RWPE1 (cell line): ENCODE measurements around the gene RXRB.

Source experiments
- CTCF ChIA-PET: fragments of 350-600 bp; sonication (Branson Sonifier 250); formaldehyde crosslinking; extraction: SDS; loops from one replicate; lab custom pipeline; 2021; lab: Yijun Ruan, JAX
- POLR2A ChIA-PET: fragments of 400-600 bp; formaldehyde crosslinking; extraction: SDS; loops from one replicate; lab custom pipeline; 2020; ENCODE audit warnings: antibody characterized with exemption; ENCODE audit not compliant: low non-redundant PET; lab: Yijun Ruan, JAX
- DNase-seq: peaks from one replicate; pipeline ENCODE4 v3.0.0; 2012; ENCODE audit warnings: low spot score
- H3K27ac ChIP-seq: fragments of 450-650 bp; 2 replicates; pipeline ENCODE4 v1.5.1; 2017
- CTCF ChIP-seq: fragments of 450-650 bp; conservative IDR thresholded peaks from 2 replicates; pipeline ENCODE4 v1.5.1; 2017; ENCODE audit warnings: low read depth, mild to moderate bottlenecking

Gene RXRB

GRCh38 chr6:33198853-33199436 lies 1.5 kb downstream of the RXRB start:
- CTCF ChIA-PET, result no interaction called here
- peak overlapping the region; percentile 94 for H3K27ac ChIP-seq
- POLR2A ChIA-PET, result no interaction called here
- DNase-seq, result no peak
- TF ChIP-seq CTCF, result no peak

GRCh38 chr6:33198159-33198852 lies 2.2 kb downstream of the RXRB start:
- ChIA-PET POLR2A (interaction anchor here (0.8 kb wide), 1 partner anchor 50 kb away, joined by 3 read pairs; no protein-coding TSS in a partner anchor), CTCF (interaction anchor here (0.6 to 1.4 kb wide), 5 partner anchors 9 to 133 kb away, joined by 3 to 7 read pairs (median 4); no protein-coding TSS in a partner anchor)
- TF ChIP-seq CTCF, result no peak
- peak overlapping the region; percentile 94 for H3K27ac ChIP-seq
- DNase-seq, result no peak

- ChIA-PET CTCF (interaction anchor here (0.5 to 1.4 kb wide), 9 partner anchors 10 to 874 kb away, joined by 3 to 7 read pairs (median 4); no protein-coding TSS in a partner anchor), POLR2A (interaction anchor here (0.8 kb wide), 1 partner anchor 51 kb away, joined by 3 read pairs; no protein-coding TSS in a partner anchor)
- DNase-seq, result peak; percentile 46
- TF ChIP-seq CTCF, result peak; percentile 69
- peak overlapping the region; percentile 94 for H3K27ac ChIP-seq
These were observed 2.9 kb downstream of the RXRB start for GRCh38 chr6:33197431-33198048.

- ChIA-PET CTCF (no interaction called here), POLR2A (interaction anchor here (0.6 kb wide), 1 partner anchor 57 kb away, joined by 5 read pairs; no protein-coding TSS in a partner anchor)
- no peak for DNase-seq
- TF ChIP-seq CTCF, result no peak
- no peak overlapping the region for H3K27ac ChIP-seq
These were observed 4.9 kb downstream of the RXRB start for GRCh38 chr6:33195304-33196165.

GRCh38 chr6:33194431-33194979 lies 6.0 kb downstream of the RXRB start:
- POLR2A ChIA-PET, result interaction anchor here (0.6 kb wide), 1 partner anchor 56 kb away, joined by 5 read pairs; no protein-coding TSS in a partner anchor

More at GRCh38 chr6:33194431-33194979, 6.0 kb downstream of the RXRB start:
- DNase-seq, result no peak
- TF ChIP-seq CTCF, result no peak
- peak overlapping the region; percentile 68 for H3K27ac ChIP-seq
- CTCF ChIA-PET, result no interaction called here
